GM21529 (cell line): ENCODE measurements around the gene MAPK12.

Source experiments
- ATAC-seq: cut with Tn5 transposase; IDR thresholded peaks from one replicate; pipeline ENCODE4 v1.9.1; 2021; ENCODE audit not compliant: unreplicated experiment

The MAPK12 gene

DNA sequence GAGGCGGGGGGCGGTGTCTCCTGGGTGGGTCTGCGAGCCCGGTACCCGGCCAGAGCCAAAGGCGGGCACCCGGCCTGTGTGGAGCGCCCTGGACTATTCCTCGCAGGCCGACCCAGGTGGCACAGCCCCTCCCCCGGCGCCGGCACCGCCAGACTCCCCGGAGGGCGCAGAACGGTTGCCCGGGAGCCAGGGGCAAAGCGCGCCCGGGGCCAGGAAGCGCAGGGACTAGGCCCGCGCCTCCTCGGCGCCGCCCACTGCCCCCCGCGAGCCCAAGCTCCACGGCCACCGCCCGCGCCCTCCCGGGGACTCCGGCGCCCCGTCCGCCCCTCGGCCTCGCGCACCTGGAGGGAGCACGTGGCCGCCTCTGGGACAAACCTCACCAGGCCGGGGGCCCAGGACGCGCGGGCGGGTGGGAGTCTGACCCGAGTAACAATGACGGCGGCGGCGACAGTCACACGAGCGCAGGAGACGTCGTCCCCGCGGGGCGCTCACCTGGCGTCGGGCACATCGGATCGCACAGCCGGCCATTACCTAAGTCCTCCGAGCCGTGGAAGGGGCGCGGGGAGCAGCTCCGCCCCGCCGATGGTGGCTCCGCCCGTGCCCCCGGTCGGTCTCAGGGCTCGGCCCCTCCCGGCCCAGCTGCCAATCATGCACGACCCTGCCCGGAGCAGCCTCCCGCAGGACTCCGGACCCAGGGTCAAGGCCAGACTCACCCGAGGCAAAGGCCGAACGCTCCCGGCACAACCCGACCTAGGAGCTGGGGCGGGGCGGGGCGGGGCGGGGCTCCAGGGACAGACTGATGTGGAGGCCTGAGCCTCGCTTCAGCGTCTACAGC is 38.5 kb upstream of the MAPK12 start:
- no peak for ATAC-seq

DNA sequence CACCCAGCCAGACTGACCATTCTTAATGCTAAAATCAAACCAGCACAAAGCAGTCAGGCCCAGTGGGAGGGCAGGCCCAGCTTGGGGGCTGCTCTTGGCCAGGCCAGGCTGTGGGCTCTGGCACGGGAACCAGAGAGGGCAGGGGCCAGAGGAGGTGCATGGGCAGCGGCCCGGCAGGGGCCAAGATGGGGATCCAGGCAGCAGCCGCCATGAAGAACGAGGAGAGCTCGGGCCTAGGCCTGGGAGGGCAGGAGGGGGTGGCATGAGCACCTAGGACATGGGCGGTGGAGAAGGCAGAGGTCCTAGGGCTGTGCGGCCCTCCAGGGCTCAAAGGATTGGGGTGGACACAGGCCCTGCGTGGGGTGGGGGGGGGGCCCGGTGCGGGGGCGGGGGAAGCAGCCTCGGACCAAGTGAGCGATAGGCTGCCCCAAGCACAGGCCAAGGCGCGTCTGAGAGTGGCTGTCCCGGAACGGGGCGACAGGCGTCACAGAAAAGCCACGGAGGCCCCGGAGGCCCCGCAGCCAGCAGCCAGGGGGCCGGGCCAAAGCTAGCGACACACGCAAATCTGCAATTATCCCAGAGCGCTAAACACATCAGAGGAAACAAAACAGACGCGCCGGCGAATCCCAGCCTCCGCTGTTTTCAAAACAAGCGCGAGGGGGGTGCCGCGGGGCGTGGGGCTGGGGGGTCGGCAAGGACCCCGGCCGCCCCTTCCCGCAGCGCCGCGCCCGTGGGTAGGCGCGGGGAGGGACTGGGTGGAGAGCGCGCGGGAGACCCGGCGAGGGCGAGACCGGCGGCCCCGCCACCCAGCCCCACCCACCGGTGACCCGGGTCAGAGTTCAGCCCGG is 37.7 kb upstream of the MAPK12 start:
- ATAC-seq, result no peak

DNA sequence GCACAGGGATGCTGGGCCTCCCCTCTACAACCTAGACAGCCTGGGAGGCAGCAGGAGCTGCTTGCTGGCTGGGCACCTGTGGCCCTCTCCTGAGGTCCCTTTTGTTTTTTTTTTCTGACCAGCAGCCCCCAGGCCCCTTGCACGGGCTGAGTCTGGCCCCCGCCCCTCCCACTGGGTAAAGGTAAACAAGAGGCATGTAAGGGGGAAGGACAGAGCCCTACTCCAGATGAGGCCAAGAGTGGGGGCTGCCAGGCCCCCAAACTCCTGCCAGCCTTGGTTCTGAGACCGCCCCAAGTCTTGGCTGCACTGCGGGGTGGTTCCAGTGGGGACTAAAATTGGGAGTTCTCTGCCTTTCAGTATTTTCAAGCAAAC is 36.8 kb upstream of the MAPK12 start:
- no peak for ATAC-seq

DNA sequence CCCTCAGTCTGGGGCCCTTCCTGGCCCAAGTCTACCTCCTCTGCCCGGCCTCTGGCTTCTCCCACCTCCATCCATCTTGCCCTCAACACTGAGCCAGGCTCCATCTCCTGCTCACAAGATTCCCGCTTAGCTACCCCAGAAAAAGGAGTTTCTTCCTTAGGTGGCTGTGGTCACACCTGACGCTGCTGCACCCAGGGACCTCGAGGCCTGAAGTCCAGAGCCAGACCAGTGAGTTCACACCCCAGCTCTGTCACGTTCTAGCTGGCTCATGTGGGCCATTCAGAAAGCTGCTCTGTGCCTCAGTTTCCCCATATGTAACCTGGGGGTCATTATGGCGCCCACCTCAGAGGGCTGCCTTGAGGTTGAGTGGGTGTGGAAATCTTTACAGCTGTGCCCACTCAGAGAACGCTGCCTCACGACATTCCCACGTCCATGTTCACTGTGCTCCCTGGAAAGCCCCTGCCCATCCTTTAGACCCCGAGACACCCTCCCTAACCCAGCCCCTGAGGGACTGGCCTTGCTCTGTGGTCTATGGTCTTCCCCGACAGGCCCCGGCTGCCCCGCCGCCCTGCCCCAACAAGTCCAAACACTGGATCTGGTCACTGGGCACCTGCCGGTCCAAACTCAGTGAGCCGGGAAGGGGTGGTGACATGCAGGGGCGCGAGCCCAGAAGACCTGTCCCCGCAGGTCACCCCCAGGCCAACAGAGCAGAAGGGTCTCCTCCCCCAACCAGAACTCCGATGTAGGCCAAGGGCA is 36.2 kb upstream of the MAPK12 start:
- no peak for ATAC-seq

DNA sequence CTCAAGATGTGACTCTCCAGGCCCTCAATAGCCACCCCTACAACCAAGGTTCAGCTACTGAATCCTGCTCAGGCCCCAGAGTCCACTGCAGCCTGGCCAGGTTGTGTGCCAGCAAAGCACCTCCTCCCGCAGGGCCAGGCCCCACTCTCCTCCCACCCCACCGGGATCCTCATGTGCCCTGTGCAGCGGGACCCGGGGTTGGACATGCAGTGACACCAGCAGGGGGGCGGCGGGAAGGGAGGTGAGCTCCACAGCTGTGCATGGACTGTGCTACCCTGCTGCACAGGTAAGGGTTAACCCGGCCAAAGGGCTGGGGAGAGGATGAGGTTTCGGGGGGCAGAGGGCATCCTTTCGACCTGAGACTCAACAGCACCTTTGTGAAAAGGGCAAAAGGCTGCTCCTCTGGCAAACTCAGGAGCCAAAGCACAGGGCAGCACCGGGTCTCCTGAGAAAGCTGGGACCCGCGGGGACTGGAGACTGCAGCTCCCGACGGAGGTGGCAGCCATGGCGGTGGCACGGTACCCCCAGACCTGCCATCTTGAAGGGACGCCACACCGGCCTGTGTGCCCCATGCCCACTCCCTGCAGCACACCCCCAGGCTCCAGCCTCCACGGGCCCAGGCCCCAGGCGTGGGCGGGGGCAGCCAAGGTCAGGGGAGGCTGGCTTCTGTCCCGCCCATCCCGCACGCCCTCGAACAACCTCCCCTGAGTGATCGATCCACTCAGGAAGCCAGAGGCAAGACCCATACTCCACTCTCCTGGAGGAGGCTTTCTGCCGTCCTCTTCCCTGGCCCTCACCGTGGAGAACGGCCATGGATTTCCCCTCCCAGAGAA is 35.4 kb upstream of the MAPK12 start:
- ATAC-seq, result no peak

DNA sequence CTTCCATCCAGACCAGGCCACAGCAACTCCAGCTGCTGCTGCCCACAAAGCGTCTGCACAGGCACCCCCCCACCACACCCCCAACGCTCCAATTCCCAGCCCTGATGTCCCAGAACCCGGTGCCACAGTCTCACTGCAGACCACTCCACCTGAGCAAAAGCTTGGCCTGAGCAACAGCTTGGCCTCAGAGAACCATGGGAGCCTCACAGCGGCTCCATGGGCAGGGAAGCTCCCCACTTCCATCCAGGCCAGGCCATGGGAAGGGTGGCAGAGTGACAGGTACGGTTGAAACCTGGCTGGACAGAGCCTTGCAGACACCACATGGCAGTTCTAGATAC is 32.8 kb upstream of the MAPK12 start:
- ATAC-seq, result no peak

DNA sequence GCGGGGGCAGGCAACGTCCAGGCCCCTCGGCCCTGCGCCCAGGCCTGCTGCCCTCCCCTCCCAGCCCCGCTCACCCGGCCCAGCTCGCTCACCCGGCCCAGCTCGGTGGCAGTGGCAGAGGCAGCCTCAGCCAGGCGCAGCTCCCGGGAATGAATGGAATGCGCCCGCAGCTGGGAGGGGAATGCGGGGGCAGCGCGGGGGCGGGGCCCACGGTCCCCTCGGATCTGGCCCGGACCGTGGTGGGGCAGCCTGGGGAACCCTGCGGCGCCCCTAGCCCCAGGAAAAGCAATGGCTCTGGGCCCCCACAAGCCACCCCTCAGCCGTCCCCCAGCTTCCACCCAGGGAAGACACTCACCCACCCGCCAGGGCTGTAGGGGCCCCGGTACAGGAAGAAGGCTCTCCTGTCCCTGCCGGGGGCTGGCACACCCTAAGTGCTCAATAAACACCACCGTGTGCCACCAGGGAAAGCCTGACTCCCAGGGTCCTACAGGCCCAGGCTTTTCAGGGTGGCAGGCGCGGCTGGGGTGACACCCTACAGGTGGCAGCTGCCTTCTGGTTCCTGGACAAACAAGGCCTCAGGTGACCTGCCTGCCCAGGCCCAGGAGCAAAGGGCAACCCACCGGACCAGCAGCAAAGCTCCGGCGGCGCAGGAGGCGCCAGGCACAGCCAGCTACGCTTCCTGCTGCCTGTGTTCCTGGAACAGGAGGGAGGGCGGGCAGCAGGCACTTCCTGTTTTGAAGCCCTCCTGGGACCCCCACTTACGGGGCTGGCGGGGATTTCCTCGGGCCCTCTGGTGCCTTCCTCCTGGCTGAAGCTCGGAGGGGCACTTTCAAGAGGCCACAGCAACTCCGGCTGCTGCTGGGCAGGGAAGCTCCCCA is 32.2 kb upstream of the MAPK12 start:
- ATAC-seq, result no peak

DNA sequence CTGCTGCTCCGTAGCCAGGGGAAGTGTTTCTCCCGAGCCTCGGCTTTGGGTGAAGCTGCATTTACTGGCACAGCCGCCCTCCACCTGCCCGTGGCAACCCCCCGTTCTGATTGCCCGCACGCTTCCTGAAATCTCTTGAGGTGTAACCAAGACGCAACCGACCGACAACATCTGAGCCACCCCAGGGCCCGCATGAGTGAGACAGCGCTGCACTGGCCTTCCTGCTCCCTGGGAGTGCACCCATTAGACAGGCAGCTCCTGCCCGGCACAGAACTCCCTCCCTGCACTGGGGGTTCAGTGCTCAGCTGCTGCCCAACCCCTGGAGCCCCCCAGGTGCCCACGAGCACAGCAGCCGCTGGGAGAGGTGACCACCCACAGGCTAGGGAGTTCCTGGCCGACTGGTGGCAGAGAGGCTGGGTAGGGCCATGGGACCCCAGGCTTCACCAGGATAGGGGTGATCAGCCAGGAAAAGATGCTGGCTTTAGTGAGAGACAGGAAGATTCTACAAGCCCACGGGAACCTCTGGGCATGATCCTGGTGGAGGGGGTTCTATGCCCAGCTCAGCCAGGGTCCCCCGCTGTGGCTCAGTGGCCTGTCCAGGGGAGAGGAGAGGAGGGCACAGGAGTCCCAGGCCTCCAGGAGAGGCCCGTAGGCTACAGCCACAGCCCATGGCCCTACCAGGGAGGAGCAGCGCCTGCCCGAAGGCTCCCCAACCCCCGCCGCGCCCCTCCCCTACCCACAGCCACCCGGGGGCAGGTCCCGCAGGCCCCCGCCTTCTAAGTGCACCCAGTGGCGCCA is 31.4 kb upstream of the MAPK12 start:
- ATAC-seq, result no peak

DNA sequence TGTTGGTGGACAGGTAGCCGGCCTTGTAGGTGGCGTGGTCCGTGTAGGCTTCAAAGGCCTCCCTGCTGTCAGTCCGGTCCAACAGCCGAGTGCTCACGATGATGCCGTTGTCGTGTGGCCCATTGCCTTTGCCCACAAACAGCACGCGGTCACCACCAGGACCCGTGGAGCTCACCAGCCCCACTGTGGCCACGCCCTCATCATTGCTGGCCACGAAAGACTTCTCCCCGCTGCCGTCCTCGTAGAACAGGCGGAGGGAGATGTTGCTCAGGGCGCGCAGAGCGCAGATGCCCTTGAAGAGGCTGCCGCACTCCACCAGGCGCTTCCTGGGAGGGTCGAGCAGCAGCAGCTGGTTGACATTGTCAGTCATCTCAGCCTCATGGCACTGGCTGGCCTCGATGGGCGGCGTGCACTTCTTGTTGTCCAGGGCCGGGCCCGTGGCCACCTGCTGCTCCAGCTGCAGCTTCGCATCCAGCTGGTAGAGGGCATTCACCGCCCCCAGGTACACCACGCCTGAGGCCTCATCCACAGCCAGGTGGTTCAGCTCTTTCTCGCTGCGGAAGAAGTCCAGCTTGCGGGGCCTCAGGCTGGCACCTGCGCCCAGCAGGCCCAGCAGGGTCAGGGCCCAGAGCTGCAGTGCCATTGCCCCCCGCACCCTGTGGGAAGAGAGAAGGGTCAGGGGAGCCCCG is 28.6 kb upstream of the MAPK12 start:
- ATAC-seq, result no peak

DNA sequence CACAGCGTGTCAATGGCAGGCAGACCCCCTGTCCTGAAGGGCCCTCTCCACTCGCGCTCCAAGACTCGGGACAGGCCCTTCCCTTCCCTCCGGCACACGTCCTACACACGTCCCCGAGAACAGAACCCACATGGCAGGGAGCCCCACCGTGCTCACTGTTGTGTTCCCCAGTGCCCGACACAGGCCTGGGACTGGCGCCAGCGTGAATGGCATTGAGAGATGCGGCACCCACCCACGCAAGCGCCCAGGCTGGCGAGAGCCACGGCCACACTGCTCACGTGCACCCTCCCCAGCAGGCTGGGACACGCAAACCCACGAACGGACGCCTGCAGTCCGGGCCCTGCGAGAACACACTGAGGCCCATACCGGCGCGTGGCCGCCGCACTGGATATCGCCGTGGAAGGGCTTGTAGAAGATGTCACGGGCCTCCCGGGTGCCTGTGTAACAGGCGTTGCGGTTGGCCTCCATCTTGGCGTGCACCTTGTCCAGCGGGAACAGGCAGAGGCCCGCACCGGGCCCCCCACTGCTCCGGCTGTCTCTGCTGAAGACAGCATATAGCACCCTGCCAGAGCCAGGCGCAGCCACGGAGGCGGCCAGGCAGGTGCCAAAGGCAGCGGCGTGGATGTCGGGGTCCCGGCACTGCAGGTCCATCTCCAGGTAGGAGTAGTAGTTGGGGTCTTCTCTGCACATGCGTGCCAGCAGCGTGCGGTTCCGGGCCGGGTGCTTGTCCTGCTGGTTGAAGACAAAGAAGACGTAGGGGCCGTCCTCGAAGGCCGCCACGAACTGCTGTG is 27.9 kb upstream of the MAPK12 start:
- no peak for ATAC-seq

DNA sequence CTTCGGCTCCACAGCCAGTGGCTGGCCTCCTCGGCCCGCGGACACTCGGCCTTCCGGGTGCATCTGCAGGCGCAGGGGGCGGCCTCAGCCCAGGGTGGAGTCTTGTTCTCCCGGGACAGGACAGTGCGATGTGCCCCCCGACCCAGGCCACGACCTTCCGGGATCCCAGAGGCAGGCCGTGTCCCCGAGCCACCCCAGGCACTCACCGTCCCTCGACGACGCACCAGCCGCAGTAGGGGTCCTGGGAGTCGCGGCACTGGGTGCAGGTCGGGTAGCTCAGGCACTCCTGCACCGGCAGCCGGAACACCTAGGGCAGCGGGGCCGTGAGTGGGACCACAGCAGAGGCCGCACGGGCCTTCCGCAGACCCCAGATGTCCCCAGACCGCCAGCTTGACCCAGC is 26.2 kb upstream of the MAPK12 start:
- no peak for ATAC-seq

DNA sequence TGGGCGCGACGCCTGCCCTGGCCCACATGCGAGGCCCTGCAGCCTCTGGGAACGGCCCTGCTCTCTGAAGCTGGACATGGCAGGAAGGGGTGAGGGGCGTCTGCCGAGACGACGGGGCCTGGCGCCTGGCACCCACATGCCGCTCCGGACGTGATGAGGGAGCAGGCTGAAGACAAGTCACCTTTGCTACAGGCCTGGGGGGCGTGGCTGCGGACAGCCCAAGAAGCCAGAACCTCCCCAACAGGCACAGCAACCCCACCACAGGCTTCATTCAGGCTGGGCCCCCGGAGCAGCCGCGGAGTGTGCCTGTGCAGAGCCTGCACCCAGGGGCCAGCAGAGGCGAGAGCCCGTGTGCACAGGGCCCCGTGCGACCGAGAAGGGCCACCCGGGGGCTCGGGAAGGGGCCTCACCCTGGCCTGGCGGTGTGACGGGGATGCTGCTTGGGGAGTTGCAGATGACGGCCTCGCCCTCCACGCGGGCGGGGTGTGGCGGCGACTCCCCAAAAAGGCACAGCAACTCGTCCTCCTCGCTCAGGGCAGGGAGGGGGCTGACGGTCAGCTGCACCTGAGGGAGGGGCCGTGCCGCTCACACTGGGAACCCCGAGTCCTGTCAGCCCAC is 25.3 kb upstream of the MAPK12 start:
- ATAC-seq, result no peak

DNA sequence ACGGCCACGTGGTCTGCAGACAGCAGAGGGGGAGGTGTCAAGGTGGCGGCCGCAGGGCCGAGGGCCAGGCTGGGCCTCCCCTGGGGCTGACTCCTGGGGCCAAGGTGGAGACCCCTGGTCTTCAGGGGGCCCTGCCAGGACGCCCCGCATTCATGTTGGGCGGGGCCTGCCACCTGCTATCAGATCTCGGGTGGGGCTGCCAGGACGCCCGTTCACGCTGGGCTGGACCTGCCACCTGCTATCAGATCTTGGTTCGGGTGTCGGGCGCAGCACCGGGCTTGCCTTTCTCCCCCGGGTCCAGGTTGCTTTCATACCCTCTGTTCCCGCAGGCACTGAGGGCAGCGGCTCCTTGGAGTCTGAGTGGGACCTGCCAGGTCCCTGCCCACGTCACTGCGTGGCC is 24.8 kb upstream of the MAPK12 start:
- no peak for ATAC-seq

DNA sequence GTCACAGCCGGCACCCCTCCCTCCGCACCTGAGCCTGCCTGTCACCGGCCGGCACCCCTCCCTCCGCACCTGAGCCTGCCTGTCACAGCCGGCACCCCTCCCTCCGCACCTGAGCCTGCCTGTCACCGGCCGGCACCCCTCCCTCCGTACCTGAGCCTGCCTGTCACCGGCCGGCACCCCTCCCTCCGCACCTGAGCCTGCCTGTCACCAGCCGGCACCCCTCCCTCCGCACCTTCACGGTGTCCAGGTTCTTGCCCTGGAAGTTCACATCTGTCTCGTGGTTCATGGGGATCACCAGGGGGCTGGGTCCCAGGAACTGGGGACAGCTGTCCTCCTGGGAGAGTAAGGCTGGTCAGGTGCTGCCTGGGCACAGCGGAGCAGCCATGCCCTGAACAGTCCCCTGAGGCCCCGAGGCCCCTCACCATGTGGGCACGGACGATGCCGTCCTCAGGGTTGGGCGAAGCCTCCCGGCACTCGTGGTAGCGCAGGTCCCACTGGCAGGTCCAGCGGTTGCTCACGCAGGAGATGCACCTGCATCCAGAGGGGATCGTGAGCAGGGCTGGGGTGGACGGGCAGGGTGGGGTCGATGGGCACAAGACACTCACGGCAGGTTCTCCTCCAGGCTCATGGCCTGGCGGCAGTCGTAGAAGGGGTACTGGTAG is 24.2 kb upstream of the MAPK12 start:
- ATAC-seq, result no peak

DNA sequence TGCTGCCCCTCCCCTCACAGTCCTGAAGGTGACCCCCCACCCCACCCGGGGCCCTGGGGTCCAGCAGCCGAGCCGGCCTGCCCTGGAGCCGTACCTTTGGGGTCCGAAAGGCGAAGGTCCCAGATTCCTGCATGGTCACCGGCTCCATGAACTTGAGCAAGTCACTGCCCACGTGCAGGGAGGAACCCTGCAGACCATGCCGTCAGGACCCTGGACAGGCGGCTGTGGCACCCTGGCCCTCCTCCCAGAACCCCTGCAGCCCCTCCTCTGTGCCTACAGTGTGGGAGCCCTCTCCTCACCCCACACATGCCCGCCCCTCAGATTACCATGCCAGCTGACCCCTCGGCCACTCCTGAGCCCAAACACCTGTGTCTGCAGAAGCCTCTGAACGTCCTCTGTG is 23.0 kb upstream of the MAPK12 start:
- no peak for ATAC-seq

DNA sequence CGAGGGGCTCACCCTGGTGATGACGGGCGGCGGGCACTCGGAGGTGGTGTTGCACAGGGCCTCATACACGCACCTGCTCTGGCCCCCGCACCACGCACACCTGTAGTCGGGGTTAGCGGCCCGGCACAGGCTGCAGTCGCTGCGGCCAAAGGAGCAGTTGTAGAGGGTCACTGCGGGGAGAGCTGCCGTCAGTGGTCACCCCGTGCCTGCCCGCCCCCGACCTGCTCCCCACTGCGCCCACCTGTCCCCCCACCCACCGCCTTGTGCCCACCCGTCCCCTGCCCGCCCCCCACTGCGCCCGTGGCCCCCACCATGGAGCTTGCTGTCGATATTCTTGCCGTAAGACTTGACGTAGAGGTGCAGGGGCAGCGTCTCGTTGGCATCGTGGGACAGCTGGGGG is 22.3 kb upstream of the MAPK12 start:
- no peak for ATAC-seq
